GM18951 (cell line): ENCODE measurements around the gene PRR20G.

Source experiments
- POLR2A ChIP-seq: IDR thresholded peaks from 4 replicates; pipeline ENCODE4 v1.6.1; 2011; ENCODE audit warnings: mild to moderate bottlenecking; ENCODE audit not compliant: insufficient read length, insufficient read depth; ENCODE audit errors: extremely low read depth
- in situ Hi-C: fragments of 300-500 bp; cut with MboI; formaldehyde crosslinking; loops from one replicate; pipeline ENCODE4 v1.12.0; 2022; ENCODE audit warnings: low sequenced_read_pairs, mixed read lengths, inconsistent platforms; ENCODE audit not compliant: unreplicated experiment

Gene PRR20G

DNA sequence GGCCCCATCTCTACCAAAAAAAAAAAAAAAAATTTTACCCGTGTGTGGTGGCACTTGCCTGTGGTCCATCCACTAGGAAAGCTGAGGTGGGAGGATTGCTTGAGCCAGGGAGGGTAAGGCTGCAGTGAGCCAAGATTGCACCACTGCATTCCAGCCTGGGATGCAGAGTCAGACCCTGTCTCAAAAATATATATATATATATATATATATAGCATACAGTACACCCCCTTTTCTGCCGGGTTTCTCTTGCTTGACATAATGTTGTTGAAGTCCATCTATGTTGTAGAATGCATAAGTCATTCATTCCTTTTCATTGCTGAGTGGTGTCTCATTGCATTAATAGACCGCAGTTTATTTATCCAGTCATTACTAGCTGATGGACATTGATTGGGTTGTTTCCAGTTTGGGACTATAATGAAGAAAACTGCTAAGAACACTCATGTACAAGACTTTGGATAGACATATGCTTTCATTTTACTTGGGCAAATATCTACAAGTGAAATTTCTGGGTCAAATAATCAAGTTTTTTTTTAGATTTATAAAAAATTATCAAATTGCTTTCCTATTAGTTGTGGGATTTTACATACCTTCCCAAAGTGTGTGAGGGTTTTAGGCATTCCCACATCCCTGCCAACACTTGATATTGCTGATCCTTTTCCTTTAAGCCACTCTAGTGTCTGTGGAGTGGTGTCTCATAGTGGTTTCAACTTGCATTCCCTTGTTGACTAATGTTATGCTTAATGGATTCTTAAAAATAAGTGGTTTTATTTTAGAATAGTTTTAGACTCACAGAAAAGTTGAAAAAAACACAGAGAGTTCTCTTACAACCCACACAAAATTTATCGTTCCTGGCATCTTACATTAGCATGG, 2.1 kb upstream of the PRR20G start:
- in situ Hi-C loops: no loop called here
- no peak for TF ChIP-seq POLR2A

DNA sequence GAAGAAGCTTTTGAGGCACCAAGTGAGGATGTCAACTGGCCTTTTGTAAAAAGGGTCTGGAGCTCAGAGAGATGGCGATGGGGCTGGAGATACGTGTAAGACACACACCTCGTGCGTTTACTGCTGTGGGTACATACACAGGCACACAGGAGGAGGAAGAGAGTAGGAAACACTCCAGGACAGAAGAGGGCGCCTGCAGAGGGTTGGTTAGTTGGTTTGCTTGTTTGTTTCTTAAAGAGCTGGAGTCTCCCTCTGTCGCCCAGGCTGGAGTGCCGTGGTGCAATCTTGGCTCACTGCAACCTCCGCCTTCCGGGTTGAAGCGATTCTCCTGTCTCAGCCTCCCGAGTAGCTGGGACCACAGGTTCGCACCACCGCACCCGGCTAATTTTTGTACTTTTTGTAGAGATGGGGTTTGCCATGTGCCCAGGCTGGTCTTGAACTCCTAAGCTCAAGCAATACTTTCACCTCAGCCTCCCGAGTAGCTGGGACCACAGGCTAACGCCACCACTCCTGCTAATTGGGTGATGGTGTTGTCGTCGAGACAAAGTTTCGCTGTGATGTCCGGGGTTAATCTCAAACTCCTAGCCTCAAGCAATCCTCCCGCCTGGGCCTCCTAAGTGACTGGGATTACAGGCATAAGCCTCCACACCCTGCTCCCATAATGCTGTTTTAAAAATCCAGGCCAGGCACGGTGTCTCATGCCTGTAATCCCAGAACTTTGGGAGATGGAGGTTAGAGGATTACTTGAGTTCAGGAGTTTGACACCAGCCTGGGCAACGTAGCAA, 1.3 kb upstream of the PRR20G start:
- in situ Hi-C loops: no loop called here
- TF ChIP-seq POLR2A: no peak

DNA sequence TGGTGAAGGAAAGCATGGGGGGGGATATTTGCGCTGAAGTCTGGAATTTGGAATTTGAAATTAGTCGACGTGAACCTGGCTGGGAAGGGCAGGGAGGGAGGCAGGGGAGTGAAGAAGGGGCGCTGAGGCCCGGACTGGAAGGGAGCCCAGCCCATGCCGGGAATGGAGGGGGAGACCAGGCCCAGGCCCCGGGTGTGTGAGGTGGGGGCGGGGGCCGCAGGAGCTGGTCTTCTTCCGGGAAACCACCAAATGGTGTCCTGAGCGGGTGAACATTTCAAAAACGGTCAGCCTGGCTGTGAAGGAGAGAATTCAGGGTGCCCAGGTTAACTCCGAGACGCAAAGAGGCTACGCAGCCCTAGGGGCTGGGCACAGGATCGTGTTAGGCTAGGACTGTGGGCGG, 497 bp upstream of the PRR20G start:
- no peak for TF ChIP-seq POLR2A
- in situ Hi-C loops: no loop called here

DNA sequence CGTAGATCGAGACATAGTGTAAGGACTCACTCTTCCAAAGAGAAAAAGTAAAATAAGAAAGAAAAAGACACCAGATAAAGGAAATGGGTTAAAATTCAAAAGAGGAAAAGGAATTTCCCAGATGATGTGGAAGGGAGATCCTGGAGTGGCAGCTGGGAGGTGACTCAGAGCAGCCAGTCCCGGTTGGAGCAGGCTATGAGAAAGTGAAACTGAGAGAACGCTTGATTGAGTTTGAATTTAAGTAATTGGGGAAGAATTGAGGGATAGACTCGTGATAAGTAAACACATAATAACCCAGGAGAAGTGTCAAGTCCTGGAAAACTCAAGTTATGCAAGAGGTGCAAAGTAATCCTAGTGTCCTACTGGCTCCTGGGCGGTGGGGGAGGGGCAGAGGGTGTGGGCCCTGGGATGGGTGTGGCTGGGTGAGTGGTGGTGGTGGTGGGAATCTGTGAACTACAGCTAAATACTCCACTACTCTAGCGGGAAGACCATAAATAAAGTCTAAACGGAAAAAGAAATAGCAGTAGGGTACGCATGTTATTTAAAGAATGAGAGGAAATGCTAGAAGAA, 1.2 kb downstream of the PRR20G start:
- in situ Hi-C loops: no loop called here
- TF ChIP-seq POLR2A: no peak

- no peak for TF ChIP-seq POLR2A
- in situ Hi-C loops: no loop called here
Measured at GRCh38 chr3:127284258-127284657, 3.6 kb downstream of the PRR20G start.

DNA sequence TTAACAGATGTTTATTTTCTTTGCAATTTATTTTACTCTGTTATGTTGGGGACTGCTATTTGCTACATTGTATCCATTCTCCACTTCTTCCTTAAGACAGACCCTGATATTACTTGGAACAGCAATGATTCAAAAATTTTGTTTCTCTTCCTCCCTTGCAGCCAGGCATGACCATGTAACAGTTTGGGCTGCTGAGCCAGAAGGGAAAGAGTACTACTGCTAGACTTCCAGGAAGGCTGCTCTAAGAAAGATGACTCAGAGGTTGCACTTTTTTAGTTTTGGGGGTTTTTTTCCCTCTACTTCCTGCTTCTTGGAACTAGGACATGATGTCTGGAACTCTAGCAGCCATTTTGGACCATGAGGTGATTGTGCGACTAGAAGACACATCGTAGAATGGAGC, 10.3 kb downstream of the PRR20G start:
- in situ Hi-C loops: no loop called here
- TF ChIP-seq POLR2A: no peak

DNA sequence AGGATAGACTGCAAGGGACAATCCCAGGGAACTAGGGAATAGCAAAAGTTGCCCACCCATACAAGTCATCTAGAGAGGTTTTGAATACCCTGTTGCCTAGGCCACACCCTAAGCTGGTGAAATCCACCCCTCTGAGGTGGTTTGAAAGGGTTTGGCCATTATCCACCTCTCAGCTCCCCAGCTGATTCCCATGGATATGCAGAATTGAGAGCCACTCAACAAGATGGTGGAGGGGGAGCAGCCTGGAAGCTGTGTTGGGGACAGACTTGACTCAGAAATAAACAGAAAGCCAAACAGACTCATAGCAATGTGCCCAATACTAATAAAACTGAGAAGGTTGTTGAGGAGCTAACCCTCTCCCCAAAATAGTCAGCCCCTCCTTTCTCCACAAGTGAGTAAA, 10.9 kb downstream of the PRR20G start:
- TF ChIP-seq POLR2A: no peak
- in situ Hi-C loops: no loop called here

DNA sequence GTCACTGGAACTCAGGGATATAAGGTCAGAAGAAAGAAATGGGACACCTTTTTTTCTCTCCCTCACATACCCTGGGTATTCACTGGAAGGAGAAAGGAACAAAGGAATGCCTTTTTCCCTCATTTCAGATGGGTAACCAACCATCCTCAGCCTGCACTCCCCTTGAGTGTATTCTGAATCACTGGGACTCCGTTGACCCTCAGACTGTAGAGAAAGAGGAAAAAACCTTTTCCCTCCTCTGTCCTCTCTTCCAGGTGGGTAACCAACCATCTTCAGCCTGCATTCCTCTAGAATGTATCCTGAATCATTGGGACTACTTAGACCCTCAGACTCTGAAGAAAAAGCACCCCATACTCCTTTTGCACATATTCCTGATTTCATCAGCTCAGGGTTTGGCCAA, 11.4 kb downstream of the PRR20G start:
- TF ChIP-seq POLR2A: no peak
- in situ Hi-C loops: no loop called here

- no peak for TF ChIP-seq POLR2A
- in situ Hi-C loops: no loop called here
Measured at GRCh38 chr3:127275287-127275781, 12.5 kb downstream of the PRR20G start.

DNA sequence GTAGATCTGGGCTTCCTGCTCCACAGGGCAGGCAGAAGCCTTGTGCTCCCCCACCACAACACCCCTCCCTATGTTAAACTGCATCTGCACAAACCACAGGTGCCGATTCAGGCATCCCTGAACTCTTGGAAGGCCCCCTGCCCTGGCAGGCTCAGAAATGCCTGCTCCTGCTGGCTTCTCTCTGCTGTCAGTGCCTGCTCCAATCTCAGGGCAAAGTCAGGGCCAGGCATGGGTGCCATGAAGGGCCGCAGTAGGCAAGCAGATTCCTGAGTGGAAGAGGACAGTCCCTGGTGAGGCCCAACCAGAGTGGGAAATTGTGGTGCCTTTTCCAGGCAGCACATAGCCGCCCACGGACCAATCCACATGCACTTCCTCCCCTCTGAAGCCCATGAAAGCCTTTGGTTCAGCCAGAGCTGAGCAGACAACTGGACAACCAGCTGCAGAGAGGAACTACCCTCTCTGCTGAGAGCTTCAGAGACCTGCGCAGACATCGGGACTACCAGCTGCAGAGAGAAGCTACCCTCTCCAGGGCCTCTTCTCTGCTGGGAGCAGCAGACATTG, 13.6 kb downstream of the PRR20G start:
- TF ChIP-seq POLR2A: no peak
- in situ Hi-C loops: no loop called here

DNA sequence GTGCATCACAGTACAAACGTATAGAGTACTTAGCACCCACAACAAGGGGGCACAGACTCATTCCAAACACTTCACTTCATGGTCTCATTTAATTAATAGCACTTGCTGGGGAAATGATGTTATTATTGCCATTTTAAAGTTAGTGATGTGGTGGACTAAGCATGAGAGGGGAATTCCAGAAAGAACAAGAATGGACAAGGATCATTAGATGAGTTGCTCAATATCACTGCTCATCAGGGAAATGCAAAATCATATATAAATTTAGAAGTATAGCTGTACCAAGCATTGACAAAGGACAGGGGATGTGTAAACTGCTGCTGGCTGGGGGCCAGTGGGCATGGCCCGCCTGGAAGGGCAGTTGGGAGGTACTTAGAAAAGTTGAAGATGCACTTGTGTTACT, 14.6 kb downstream of the PRR20G start:
- in situ Hi-C loops: no loop called here
- TF ChIP-seq POLR2A: no peak

- in situ Hi-C loops: no loop called here
- no peak for TF ChIP-seq POLR2A
Measured at GRCh38 chr3:127266186-127266585, 21.7 kb downstream of the PRR20G start.

- in situ Hi-C loops: no loop called here
- TF ChIP-seq POLR2A: no peak
Measured at GRCh38 chr3:127265581-127265981, 22.3 kb downstream of the PRR20G start.
